ENCODE measurements around the gene SLC38A7. TPM values are rescaled to one million over a fixed set of nuclear protein-coding genes. Genes with fewer than 3 reads are reported as not detected.

The SLC38A7 gene
- total RNA-seq, 3 donors from 2014 or later, result 9.4 to 21.9 (median 14.9) TPM

DNA sequence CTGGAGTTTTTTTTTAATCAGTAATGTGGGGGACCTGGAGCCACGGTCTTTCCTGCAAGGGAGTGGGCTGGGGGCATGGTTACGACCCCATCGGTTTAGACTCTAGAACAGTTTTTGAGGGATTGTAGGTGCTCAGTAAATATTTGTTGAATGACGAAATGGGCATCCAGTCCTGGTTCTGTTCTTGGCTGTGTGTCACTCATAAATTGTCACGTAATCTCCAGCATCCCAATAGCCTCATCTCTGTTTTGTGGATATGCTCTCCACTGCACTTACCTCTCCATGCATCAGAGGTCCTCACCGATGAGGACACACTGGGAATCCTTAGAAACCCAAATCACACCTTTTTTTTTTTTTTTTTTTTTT, 497 bp upstream of the SLC38A7 start:
- intact Hi-C loops (cut with DNase I, micrococcal nuclease), result loop anchor here in 1 of 2 donors (10.0 kb wide), 1 partner anchor 70 kb away; no protein-coding TSS in a partner anchor
- Histone ChIP-seq H3K4me3 (no peak overlapping the region), H3K9me3 (no peaks in the 10 kb centered on the region), H3K36me3 (ENCODE audit: low read depth) (no peaks in the 10 kb centered on the region), H3K4me1 (ENCODE audit: low read depth) (peaks cover 12% of the 10 kb centered on the region)
- TF ChIP-seq, protein P1, sequence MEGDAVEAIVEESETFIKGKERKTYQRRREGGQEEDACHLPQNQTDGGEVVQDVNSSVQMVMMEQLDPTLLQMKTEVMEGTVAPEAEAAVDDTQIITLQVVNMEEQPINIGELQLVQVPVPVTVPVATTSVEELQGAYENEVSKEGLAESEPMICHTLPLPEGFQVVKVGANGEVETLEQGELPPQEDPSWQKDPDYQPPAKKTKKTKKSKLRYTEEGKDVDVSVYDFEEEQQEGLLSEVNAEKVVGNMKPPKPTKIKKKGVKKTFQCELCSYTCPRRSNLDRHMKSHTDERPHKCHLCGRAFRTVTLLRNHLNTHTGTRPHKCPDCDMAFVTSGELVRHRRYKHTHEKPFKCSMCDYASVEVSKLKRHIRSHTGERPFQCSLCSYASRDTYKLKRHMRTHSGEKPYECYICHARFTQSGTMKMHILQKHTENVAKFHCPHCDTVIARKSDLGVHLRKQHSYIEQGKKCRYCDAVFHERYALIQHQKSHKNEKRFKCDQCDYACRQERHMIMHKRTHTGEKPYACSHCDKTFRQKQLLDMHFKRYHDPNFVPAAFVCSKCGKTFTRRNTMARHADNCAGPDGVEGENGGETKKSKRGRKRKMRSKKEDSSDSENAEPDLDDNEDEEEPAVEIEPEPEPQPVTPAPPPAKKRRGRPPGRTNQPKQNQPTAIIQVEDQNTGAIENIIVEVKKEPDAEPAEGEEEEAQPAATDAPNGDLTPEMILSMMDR (IDR thresholded peaks at IDR 0.05), result no peak
- DNase-seq, result no peak
- ATAC-seq, result no peak

DNA sequence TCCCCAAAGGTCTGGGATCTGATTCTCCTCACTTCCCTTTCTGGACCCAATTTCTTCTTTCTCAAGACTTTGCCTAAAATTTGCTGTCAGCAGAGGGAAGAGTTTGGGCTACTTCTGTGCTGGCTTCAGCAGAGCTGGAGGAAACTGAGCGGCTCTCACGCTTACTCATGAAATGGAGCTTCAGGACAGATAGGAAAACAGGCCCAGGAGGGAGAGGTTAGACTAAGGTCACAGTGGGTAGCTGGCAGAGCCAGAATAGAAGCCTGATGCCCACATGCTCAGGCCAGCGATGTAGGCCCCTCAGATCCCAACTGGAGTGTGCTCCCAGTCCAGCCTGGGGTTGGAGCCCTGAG, 593 bp downstream of the SLC38A7 start:
- Histone ChIP-seq H3K4me1 (ENCODE audit: low read depth) (peaks cover 12% of the 10 kb centered on the region), H3K4me3 (peak overlapping the region; percentile 80), H3K9me3 (no peaks in the 10 kb centered on the region), H3K36me3 (ENCODE audit: low read depth) (no peaks in the 10 kb centered on the region)
- intact Hi-C loops (cut with DNase I, micrococcal nuclease), result loop anchor here in 1 of 2 donors (10.0 kb wide), 1 partner anchor 71 kb away; no protein-coding TSS in a partner anchor
- ATAC-seq (peak; percentile 44), DNase-seq (peak in 1 of 3 donors; percentile 10)
- TF ChIP-seq, protein P1 (IDR thresholded peaks at IDR 0.05), result no peak

DNA sequence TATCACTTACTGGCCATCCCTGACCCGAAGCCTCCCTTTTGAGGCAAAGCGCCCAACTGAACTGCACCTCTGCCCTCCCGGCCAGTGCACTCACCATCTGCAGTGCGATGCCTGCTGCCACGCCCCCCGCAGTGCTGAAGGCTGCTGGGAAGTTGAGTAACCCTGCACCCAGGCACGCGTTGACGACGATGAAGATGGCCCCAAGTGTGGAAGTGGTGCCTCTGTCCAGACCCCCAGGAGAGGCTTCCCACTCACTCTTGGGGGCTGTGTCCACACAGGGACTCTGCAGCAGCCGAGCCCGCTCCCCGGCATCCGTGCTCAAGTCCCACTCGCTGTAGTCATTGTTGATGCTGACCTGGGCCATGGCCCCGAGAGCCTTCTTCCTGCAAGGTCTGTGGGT, 4.8 kb downstream of the SLC38A7 start:
- TF ChIP-seq, protein P1 (IDR thresholded peaks at IDR 0.05), result no peak
- intact Hi-C loops (cut with DNase I, micrococcal nuclease), result loop anchor here in 1 of 2 donors (10.0 kb wide), 1 partner anchor 75 kb away; no protein-coding TSS in a partner anchor
- no peak for ATAC-seq
- Histone ChIP-seq H3K36me3 (ENCODE audit: low read depth) (no peaks in the 10 kb centered on the region), H3K4me1 (ENCODE audit: low read depth) (peaks cover 11% of the 10 kb centered on the region), H3K9me3 (no peaks in the 10 kb centered on the region), H3K4me3 (no peak overlapping the region)
- DNase-seq, result no peak

DNA sequence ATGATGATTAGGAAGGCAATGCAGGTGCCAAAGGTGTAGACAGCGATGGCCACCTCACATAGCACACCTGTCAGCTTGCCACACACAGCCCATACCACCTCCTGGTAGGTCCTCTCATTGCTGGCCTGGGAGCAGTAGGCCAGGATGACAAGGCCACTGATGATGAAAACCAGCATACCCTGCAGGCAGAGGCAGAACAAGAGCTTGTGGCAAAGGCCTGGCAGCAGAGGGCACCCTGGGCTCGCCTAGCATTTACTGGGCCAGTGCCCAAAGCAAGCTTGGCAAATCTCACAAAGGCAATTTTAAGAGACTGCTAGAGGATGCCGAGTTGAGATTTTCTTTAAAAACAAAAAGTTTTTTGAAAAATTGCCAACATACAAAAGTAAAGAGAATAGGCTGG, 5.9 kb downstream of the SLC38A7 start:
- TF ChIP-seq, protein P1 (IDR thresholded peaks at IDR 0.05), result no peak
- no peaks in the 10 kb centered on the region for H3K9me3 ChIP-seq
- no peak overlapping the region for H3K4me3 ChIP-seq
- no peaks in the 10 kb centered on the region for H3K36me3 ChIP-seq (ENCODE audit: low read depth)
- ATAC-seq (peak; percentile 56), DNase-seq (peak in 1 of 3 donors; percentile 44)
- intact Hi-C loops (cut with DNase I, micrococcal nuclease), result no loop called here
- H3K4me1 ChIP-seq (ENCODE audit: low read depth), result peaks cover 6% of the 10 kb centered on the region

DNA sequence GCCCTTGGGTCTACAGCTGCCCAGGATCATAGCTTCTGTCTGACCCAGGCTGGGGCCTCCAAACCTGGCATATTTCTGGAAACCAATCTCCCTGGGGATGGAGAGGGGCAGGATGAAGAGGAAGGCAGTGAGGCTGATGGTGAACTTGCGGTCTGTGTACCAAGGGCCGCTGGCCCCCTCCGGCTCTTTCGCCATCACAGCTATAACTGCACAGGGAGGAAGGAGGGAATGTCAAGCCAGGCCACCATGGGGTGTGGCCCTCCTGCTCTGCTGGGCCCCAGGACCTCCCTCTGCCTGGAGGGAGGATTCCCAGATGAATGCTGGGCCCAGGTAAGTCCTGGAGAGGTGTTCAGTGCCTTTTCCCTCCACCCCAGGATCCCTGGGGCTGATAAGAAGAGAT, 6.3 kb downstream of the SLC38A7 start:
- ATAC-seq (no peak), DNase-seq (no peak)
- intact Hi-C loops (cut with DNase I, micrococcal nuclease), result no loop called here
- no peak overlapping the region for H3K4me3 ChIP-seq
- peaks cover 2% of the 10 kb centered on the region for H3K4me1 ChIP-seq (ENCODE audit: low read depth)
- TF ChIP-seq, protein P1 (IDR thresholded peaks at IDR 0.05), result no peak
- H3K36me3 ChIP-seq (ENCODE audit: low read depth), result no peaks in the 10 kb centered on the region
- H3K9me3 ChIP-seq, result no peaks in the 10 kb centered on the region
